GM23248 (cell line): ENCODE measurements around the gene RRP7A. TPM values are rescaled to one million over a fixed set of nuclear protein-coding genes. Genes with fewer than 3 reads are reported as not detected.
"Not testable (repeated sequence)": the region's sequence is repeated elsewhere in the genome, so short reads cannot be mapped to it uniquely, and the experiment has no call there.

ENCODE experiments used
- DNase-seq: peaks from one replicate; pipeline ENCODE4 v3.0.0-alpha.2; 2015
- H2AFZ ChIP-seq: fragments of 200-600 bp; sonication (generic); 2 replicates; pipeline ENCODE4 v1.6.1; 2016; ENCODE audit warnings: antibody characterized with exemption
- H3F3A ChIP-seq: fragments of 200-600 bp; sonication (generic); 2 replicates; pipeline ENCODE4 v1.6.1; 2016; ENCODE audit warnings: mild to moderate bottlenecking, antibody characterized with exemption, mixed run types; ENCODE audit not compliant: insufficient read depth
- H3K27ac ChIP-seq: fragments of 200-600 bp; sonication (generic); 2 replicates; pipeline ENCODE4 v1.5.1; 2016; ENCODE audit warnings: mild to moderate bottlenecking
- H3K27me3 ChIP-seq: fragments of 200-600 bp; sonication (generic); replicated peaks from 2 replicates; pipeline ENCODE4 v1.6.1; 2016; ENCODE audit warnings: mild to moderate bottlenecking; ENCODE audit not compliant: insufficient read depth
- H3K36me3 ChIP-seq: fragments of 200-600 bp; sonication (generic); 2 replicates; pipeline ENCODE4 v1.6.1; 2016; ENCODE audit warnings: low read depth, mild to moderate bottlenecking
- H3K4me1 ChIP-seq: fragments of 200-600 bp; sonication (generic); 2 replicates; pipeline ENCODE4 v1.6.1; 2016; ENCODE audit warnings: mild to moderate bottlenecking; ENCODE audit not compliant: insufficient read depth
- H3K4me2 ChIP-seq: fragments of 200-600 bp; sonication (generic); one replicate; pipeline ENCODE4 v1.6.1; 2016; ENCODE audit warnings: mild to moderate bottlenecking; ENCODE audit not compliant: unreplicated experiment
- H3K4me3 ChIP-seq: fragments of 200-600 bp; sonication (generic); 2 replicates; pipeline ENCODE4 v1.5.1; 2016; ENCODE audit warnings: mild to moderate bottlenecking
- H3K79me2 ChIP-seq: fragments of 200-600 bp; sonication (generic); 2 replicates; pipeline ENCODE4 v1.6.1; 2016; ENCODE audit warnings: mild to moderate bottlenecking; ENCODE audit not compliant: insufficient read depth
- H3K9ac ChIP-seq: fragments of 200-600 bp; sonication (generic); 2 replicates; pipeline ENCODE4 v1.6.1; 2016; ENCODE audit warnings: mild to moderate bottlenecking
- H3K9me2 ChIP-seq: fragments of 200-600 bp; sonication (generic); 2 replicates; pipeline ENCODE4 v1.6.1; 2016; ENCODE audit warnings: mixed run types, mild to moderate bottlenecking, moderate library complexity; ENCODE audit not compliant: insufficient read depth
- H3K9me3 ChIP-seq: fragments of 200-600 bp; sonication (generic); one replicate; pipeline ENCODE4 v1.6.1; 2017; ENCODE audit warnings: low read depth
- H4K20me1 ChIP-seq: fragments of 200-600 bp; sonication (generic); 2 replicates; pipeline ENCODE4 v1.6.0; 2016; ENCODE audit not compliant: insufficient read depth
- EZH2 ChIP-seq: fragments of 200-600 bp; sonication (generic); IDR thresholded peaks from 2 replicates; pipeline ENCODE4 v1.6.1; 2018; ENCODE audit warnings: antibody characterized with exemption, mild to moderate bottlenecking; ENCODE audit not compliant: insufficient read depth, poor library complexity, severe bottlenecking
- EZH2phosphoT487 ChIP-seq: fragments of 200-600 bp; sonication (generic); IDR thresholded peaks from 2 replicates; pipeline ENCODE4 v1.6.1; 2018; ENCODE audit warnings: antibody characterized with exemption, moderate library complexity, mild to moderate bottlenecking, low read depth; ENCODE audit not compliant: insufficient read depth
- WGBS, 2 experiments: methylation state at CpG; one replicate each; pipeline ENCODE4 v1.1.6; 2015 to 2017; ENCODE audit warnings: low lambda C conversion rate in 2 of 2, low coverage in 1 of 2; ENCODE audit errors: missing lambda C conversion rate in 2 of 2; 5-methylcytosine and 5-hydroxymethylcytosine counted together
- in situ Hi-C: fragments of 300-500 bp; cut with MboI; formaldehyde crosslinking; loops from 2 replicates; pipeline ENCODE4 v1.15.0; 2020
- polyA plus RNA-seq: library from polyadenylated mRNA; unstranded; fragments of >200 nt; fragmentation: Nextera tagmentation; extraction: Ambion mirVana; gene quantifications from 2 replicates; pipeline ENCODE4 v1.2.1, GENCODE V29; 2016
- total RNA-seq: library from RNA; depleted of rRNA; stranded (reverse); fragments of >200 nt; shearing (Covaris generic); gene quantifications from 2 replicates; pipeline ENCODE4 v1.2.3, GENCODE V29; 2014; rRNA removed

RRP7A gene, protein sequence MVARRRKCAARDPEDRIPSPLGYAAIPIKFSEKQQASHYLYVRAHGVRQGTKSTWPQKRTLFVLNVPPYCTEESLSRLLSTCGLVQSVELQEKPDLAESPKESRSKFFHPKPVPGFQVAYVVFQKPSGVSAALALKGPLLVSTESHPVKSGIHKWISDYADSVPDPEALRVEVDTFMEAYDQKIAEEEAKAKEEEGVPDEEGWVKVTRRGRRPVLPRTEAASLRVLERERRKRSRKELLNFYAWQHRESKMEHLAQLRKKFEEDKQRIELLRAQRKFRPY
- 23.9 and 31.7 TPM in 2 replicates for total RNA-seq
- 48.2 and 50.8 TPM in 2 replicates for polyA plus RNA-seq

DNA sequence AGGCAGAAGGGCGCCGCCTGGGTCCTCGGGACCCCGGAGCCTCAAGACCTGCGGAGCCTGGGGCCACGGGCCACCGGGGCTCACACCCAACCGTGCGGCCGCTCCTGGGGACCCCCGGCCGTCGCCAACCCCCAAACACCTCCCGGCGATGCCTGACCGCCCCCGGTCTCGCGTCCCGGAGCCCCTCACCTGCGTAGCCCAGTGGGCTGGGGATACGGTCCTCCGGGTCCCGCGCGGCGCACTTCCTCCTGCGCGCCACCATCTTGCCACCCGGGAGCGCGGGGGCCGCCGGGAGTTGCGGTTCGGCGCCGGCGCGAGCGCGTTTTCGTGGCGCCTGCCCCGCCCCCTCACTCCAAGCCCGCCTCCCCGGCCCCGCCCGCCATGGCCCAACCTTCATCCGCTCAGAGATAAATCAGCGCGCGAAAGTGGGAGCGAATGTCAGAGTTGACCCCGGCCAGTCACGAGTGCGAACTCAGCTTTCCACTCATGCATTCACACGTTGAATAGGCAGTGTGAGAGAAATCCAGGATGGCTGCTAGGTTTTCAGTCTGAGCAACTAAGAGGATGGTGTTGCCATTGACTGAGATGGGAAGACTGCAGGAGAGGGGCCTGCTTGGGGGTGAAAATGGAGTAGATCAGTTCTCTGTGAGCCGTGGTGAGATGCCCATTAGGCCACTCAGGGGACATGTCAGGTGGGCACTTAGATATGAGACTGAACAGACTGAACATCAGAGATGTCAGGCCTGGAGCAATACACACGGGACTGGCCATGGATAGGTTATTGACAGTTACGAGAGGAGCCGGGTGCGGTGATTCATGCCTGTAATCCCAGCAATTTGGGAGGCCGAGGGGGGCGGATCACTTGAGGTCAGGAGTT lies at the start of gene RRP7A:
Gene RRP7A, minus strand, starts transcription at position 272 of the 877 bp plus-strand sequence. Its CDS starts 10 bp downstream, at position 262.
- H3K4me1 ChIP-seq, result peaks cover 6% of the 10 kb centered on the region
- peak within 1 kb of the TSS; percentile 93 for H2AFZ ChIP-seq
- no peak within 1 kb of the TSS for H3K27ac ChIP-seq
- 0 out of 2 replicates have a peak, but pooled peaks cover 3% of the 10 kb centered on the region for H3K36me3 ChIP-seq
- H3K9me2 ChIP-seq, result no peaks in the 10 kb centered on the region
- TF ChIP-seq EZH2phosphoT487 (no peak), EZH2 (no peak)
- H3K79me2 ChIP-seq, result peaks cover 42% of the 10 kb centered on the region
- H3K4me2 ChIP-seq, result peak within 1 kb of the TSS; percentile 76
- H4K20me1 ChIP-seq, result no peaks in the 10 kb centered on the region
- no peaks in the 10 kb centered on the region for H3F3A ChIP-seq
- WGBS, 2 experiments, result 6 to 9% methylated on average over 53 to 61 of the region's 65 CpGs
- in situ Hi-C loops, result no loop called here
- no peaks in the 10 kb centered on the region for H3K27me3 ChIP-seq
- DNase-seq, result peak; percentile 93
- no peaks in the 10 kb centered on the region for H3K9me3 ChIP-seq
- H3K9ac ChIP-seq, result peak within 1 kb of the TSS; percentile 95
- H3K4me3 ChIP-seq, result peak within 1 kb of the TSS; percentile 78

DNA sequence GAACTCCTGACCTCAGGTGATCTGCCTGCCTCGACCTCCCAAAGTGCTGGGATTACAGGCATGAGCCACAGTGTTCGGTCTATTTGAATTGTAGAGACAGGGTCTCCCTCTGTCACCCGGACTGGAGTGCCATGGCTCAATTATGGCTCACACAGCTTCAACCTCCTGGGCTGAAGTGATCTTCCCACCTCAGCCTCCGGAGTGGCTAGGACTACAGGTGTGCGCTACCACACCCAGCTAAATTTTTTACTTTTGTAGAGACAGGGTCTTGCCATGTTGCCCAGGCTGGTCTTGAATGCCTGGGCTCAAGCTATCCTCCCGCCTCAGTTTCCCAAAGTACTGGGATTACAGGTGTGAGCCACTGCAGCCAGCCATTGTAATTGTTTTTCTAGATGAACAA lies 48.4 kb upstream of the RRP7A start:
- H3K9ac ChIP-seq, in situ Hi-C loops, H3K27ac ChIP-seq, H3F3A ChIP-seq, H3K9me3 ChIP-seq, DNase-seq, H2AFZ ChIP-seq, H3K4me1 ChIP-seq, H3K27me3 ChIP-seq, H3K79me2 ChIP-seq, H3K36me3 ChIP-seq, H3K4me2 ChIP-seq, H3K4me3 ChIP-seq, H4K20me1 ChIP-seq, H3K9me2 ChIP-seq: not testable (repeated sequence)
- WGBS, 2 experiments, result 77 to 83% methylated on average over 5 to 6 of the region's 6 CpGs

DNA sequence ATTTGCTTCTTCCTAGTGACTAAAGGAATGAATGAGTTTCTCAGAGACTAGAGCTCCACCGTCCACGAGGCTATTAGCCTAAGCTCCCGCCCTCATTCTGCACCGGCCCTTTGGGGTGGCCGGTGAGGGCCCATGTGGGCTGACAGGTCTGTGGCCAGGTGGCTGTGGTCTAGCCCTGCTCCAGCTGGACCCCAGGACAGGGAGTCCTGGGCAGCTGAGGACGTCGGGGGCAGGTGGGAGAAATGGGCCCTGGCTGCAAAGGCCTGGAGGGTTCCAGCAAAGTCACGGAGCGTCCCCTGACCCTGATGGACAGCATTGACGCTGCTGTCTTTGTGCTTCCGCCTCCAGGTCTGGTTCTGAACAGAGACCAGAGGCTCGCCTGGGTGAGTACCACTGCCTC lies 46.4 kb upstream of the RRP7A start:
- no peak for DNase-seq
- in situ Hi-C loops, result no loop called here
- TF ChIP-seq EZH2phosphoT487, result no peak
- TF ChIP-seq EZH2, result no peak

DNA sequence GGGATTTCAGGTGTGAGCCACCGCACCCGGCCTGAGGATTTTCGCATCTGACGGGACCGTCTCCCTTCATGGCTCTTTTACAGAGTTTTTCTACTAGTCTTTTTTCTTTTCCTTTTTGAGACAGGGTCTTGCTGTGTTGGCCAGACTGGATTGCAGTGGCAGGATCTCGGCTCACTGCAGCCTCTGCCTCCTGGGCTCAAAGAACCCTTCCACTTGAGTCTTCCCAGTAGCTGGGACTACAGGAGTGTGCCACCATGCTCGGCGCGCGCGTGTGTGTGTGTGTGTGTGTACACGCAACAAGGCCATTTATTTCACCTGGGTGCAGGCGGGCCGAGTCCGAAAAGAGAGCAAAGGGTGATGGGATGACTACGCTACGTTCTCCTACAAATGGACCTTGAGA lies 45.1 kb upstream of the RRP7A start:
- Histone ChIP-seq H3K9me2 (no peaks in the 10 kb centered on the region), H3K27ac (no peak overlapping the region), H3K4me2 (no peak overlapping the region), H3K4me3 (no peak overlapping the region), H3F3A (no peaks in the 10 kb centered on the region), H2AFZ (no peak overlapping the region), H3K27me3 (no peaks in the 10 kb centered on the region), H3K9me3 (no peaks in the 10 kb centered on the region), H3K9ac (no peak overlapping the region), H4K20me1 (no peaks in the 10 kb centered on the region), H3K36me3 (no peaks in the 10 kb centered on the region), H3K4me1 (no peaks in the 10 kb centered on the region), H3K79me2 (no peaks in the 10 kb centered on the region)
- TF ChIP-seq EZH2 (no peak), EZH2phosphoT487 (no peak)
- in situ Hi-C loops, result no loop called here
- 95 to 98% methylated on average over 17 of the region's 17 CpGs for WGBS, 2 experiments
- no peak for DNase-seq

More for the DNA sequence above, 46.4 kb upstream of the RRP7A start:
- H3K36me3 ChIP-seq, result no peaks in the 10 kb centered on the region
- H3K9me3 ChIP-seq, result no peaks in the 10 kb centered on the region
- no peaks in the 10 kb centered on the region for H3K9me2 ChIP-seq
- H4K20me1 ChIP-seq, result no peaks in the 10 kb centered on the region
- no peaks in the 10 kb centered on the region for H3K27me3 ChIP-seq
- H3F3A ChIP-seq, result no peaks in the 10 kb centered on the region
- H3K4me3 ChIP-seq, result no peak overlapping the region
- no peak overlapping the region for H2AFZ ChIP-seq
- H3K4me1 ChIP-seq, result no peaks in the 10 kb centered on the region
- no peak overlapping the region for H3K4me2 ChIP-seq
- no peak overlapping the region for H3K9ac ChIP-seq
- no peaks in the 10 kb centered on the region for H3K79me2 ChIP-seq
- WGBS, 2 experiments, result 97% methylated on average over 12 of the region's 12 CpGs
- no peak overlapping the region for H3K27ac ChIP-seq

DNA sequence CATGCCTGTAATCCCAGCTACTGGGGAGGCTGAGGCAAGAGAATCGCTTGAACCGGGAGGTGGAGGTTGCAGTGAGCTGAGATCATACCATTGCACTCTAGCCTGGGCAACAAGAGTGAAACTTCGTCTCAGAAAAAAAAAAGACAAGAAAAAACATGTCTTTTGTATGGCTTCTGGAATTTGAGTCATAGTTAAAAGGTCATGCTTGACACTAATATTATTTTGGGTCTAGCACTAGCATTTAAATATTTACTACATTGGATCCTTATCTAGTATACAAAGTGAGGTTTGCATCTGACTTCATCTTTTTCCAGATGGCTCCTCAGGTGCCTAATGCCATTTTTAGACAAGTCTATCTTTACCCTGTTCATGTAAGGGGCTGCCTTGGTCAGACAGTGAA lies 44.3 kb upstream of the RRP7A start:
- 92 to 97% methylated on average over 3 of the region's 3 CpGs for WGBS, 2 experiments
- H2AFZ ChIP-seq, H3K27me3 ChIP-seq, H3K9me3 ChIP-seq, H3K9ac ChIP-seq, DNase-seq, H4K20me1 ChIP-seq, H3K4me3 ChIP-seq, H3K79me2 ChIP-seq, H3K9me2 ChIP-seq, in situ Hi-C loops, H3K36me3 ChIP-seq, H3F3A ChIP-seq, H3K4me1 ChIP-seq, H3K27ac ChIP-seq, H3K4me2 ChIP-seq: not testable (repeated sequence)
